Upper lobe of right lung (tissue), 1 donor: Measurements from ENCODE around the gene TAF15. TPM values are rescaled to one million over a fixed set of nuclear protein-coding genes. Genes with fewer than 3 reads are reported as not detected.

ENCODE experiments used
- ATAC-seq: fragments of 200-7000 bp; cut with Tn5 transposase; one replicate; pipeline ENCODE4 v1.9.1; 2020; ENCODE audit warnings: mild to moderate bottlenecking, moderate library complexity
- DNase-seq: peaks from one replicate; pipeline ENCODE4 v3.0.0-alpha.2; 2020
- H3K27ac ChIP-seq: fragments of 200-600 bp; one replicate; pipeline ENCODE4 v1.8.0; 2022
- H3K27me3 ChIP-seq: fragments of 200-600 bp; one replicate; pipeline ENCODE4 v1.8.0; 2022; ENCODE audit warnings: mild to moderate bottlenecking
- H3K36me3 ChIP-seq: fragments of 200-600 bp; one replicate; pipeline ENCODE4 v1.8.0; 2022
- H3K4me1 ChIP-seq: fragments of 200-600 bp; one replicate; pipeline ENCODE4 v1.8.0; 2022
- H3K4me3 ChIP-seq: fragments of 200-600 bp; one replicate; pipeline ENCODE4 v1.8.0; 2022; ENCODE audit warnings: mild to moderate bottlenecking
- H3K9me3 ChIP-seq: fragments of 200-600 bp; one replicate; pipeline ENCODE4 v1.8.0; 2022
- intact Hi-C: fragments of 100-400 bp; cut with DNase I; formaldehyde crosslinking; loops from one replicate; pipeline ENCODE4 v1.11.0; 2022
- long read RNA-seq: library from polyadenylated mRNA; unstranded; transcript quantifications from one replicate; pipeline ENCODE4 v2.0.0, GENCODE V29; 2021
- total RNA-seq: library from RNA; stranded (reverse); fragmentation: NEBNext Ultra II Directional; extraction: Animal tissue kit (Norgen Biotek cat#: 25700); gene quantifications from one replicate; pipeline ENCODE4 v1.2.1, GENCODE V29; 2021
- TF ChIP-seq, protein P1 (sequence below): fragments of 200-600 bp; IDR thresholded peaks from one replicate; pipeline ENCODE4 v1.8.0; 2022; ENCODE audit warnings: antibody characterized with exemption
- donor health status: DM: no; HTN: yes; CAD: no; lungs with severe emphysema.

Gene TAF15
- 142 TPM for total RNA-seq
- long read RNA-seq, partial matches to known transcripts = 1 of 9 reads
- long read RNA-seq, other reads (novel, unspliced or antisense) = 6 of 9 reads

DNA sequence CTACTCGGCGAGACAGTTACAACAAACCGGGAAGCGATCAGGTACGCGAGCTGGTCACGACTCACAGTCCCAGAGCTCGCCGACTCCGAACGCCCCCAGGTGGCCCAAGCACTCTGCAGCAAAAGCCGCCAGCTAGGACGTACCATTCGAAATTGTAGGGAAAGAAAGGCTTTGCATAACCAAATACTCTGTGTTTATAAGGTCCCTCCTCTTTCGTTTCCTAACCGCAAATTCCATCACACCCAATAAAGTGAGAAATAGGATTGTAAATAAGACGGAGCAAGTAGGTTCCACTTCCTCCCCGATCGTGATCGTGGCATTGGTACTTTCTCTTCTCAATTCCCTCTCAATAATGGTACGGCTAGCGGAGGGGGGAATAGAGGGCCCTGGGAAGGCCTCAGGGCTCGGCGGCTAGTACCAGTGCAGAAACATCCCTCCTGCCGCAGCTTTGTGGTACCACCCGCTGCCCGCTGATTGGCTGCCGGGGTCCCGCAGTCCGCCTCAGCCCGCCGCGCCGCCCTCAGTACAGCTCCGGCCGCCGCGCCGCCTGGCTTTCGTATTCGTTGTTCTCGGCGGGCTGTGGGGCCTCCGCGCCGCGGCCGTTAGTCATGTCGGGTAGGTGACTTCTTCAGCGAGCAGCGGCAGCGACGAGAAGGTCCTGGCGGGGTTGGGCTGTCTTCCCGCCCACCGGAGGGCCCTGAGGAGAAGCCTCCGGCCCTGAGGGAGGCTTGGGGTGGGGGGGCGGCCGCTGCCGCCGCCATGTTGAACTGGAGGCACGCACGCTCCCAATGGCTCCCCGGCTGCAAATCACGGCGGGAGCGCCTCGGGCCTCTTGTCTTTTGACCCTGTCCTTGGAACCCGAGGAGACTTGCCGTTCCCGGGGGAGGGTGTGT lies at the start of gene TAF15:
TAF15 (plus strand) TSS at position 523 of the 893 bp plus-strand sequence; CDS start at position 609, 86 bp downstream.
- TF ChIP-seq, protein P1, sequence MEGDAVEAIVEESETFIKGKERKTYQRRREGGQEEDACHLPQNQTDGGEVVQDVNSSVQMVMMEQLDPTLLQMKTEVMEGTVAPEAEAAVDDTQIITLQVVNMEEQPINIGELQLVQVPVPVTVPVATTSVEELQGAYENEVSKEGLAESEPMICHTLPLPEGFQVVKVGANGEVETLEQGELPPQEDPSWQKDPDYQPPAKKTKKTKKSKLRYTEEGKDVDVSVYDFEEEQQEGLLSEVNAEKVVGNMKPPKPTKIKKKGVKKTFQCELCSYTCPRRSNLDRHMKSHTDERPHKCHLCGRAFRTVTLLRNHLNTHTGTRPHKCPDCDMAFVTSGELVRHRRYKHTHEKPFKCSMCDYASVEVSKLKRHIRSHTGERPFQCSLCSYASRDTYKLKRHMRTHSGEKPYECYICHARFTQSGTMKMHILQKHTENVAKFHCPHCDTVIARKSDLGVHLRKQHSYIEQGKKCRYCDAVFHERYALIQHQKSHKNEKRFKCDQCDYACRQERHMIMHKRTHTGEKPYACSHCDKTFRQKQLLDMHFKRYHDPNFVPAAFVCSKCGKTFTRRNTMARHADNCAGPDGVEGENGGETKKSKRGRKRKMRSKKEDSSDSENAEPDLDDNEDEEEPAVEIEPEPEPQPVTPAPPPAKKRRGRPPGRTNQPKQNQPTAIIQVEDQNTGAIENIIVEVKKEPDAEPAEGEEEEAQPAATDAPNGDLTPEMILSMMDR = peak; percentile 65

DNA sequence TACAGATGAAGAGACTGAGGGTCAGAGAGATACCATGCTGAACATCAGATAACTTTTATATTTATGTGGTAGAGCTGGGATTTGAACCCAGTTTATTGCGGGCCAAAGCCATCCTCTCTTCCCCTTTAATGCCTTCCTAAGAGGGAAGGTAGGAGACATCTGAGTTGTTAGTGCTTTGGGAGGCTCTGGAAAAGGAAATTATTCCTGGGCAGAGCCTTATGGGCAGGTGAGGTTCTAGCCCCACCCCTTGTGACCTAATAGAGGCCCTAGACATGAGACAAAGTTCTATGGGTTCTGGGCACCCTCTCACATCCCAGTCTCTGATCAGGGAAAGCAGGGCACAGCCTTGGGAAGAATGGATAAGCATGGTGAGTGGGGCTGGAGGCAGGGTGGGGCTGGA lies 48.7 kb upstream of the TAF15 start, which contains the start of gene C17orf50:
C17orf50 (plus strand) TSS at position 301 of the 400 bp plus-strand sequence; CDS start at position 356, 55 bp downstream.
- ATAC-seq (no peak), DNase-seq (no peak)
- Histone ChIP-seq H3K9me3 (no peaks in the 10 kb centered on the region), H3K27me3 (no peaks in the 10 kb centered on the region), H3K4me3 (no peak within 1 kb of the TSS), H3K36me3 (no peaks in the 10 kb centered on the region), H3K4me1 (peaks cover 5% of the 10 kb centered on the region), H3K27ac (no peak within 1 kb of the TSS)
- TF ChIP-seq, protein P1 = no peak
- intact Hi-C loops = no loop called here

More for the DNA sequence above, at the start of gene TAF15:
- no peaks in the 10 kb centered on the region for H3K9me3 ChIP-seq
- intact Hi-C loops = loop anchor here (5.0 kb wide), 1 partner anchor 42 kb away; no protein-coding TSS in a partner anchor
- peak within 1 kb of the TSS; percentile 77 for H3K4me3 ChIP-seq
- ATAC-seq (peak; percentile 98), DNase-seq (peak; percentile 97)
- H3K27ac ChIP-seq = peak within 1 kb of the TSS; percentile 91
- H3K4me1 ChIP-seq = peaks cover 47% of the 10 kb centered on the region
- no peaks in the 10 kb centered on the region for H3K36me3 ChIP-seq
- no peaks in the 10 kb centered on the region for H3K27me3 ChIP-seq

DNA sequence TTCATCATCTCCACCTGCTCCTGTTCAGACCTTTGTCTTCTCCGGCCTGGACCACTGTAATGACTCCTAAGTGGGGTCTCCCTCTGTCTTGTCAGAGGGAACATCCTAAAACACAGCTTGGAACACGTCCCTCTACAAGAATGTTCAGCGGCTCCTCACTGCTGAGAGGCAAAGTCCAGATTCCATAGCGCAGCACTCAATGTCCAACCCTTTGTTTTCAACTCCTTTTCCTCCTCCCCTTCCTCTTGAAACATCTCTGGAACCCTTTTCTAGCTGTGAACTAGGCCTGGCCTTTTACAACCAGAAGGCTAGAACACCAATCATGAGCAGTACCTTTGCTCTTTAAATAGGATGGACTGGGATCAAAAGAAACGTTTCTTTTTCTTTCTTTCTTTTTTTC lies 47.7 kb upstream of the TAF15 start:
- Histone ChIP-seq H3K27ac (no peak overlapping the region), H3K27me3 (no peaks in the 10 kb centered on the region), H3K4me1 (peaks cover 5% of the 10 kb centered on the region), H3K4me3 (no peak overlapping the region), H3K36me3 (no peaks in the 10 kb centered on the region), H3K9me3 (no peaks in the 10 kb centered on the region)
- no peak for DNase-seq
- intact Hi-C loops = no loop called here
- ATAC-seq = no peak
- TF ChIP-seq, protein P1 = no peak

DNA sequence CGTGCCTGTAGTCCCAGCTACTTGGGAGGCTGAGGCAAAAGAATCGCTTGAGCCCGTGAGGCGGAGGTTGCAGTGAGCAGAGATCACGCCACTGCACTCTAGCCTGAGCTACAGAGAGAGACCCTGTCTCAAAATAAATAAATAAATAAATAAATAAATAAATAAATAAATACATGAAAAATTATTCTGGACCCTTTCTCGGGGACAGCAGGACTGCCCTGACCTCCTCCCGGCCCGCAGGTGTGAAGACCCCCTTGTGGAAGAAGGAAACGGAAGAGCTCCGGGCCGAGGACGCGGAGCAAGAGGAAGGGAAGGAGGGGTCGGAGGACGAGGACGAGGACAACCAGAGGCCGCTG lies 45.5 kb upstream of the TAF15 start:
- Histone ChIP-seq H3K36me3 (no peaks in the 10 kb centered on the region), H3K9me3 (no peaks in the 10 kb centered on the region), H3K27me3 (no peaks in the 10 kb centered on the region), H3K4me1 (peaks cover 5% of the 10 kb centered on the region), H3K27ac (no peak overlapping the region), H3K4me3 (peak overlapping the region; percentile 59)
- ATAC-seq (no peak), DNase-seq (no peak)
- TF ChIP-seq, protein P1 = no peak
- intact Hi-C loops = no loop called here

DNA sequence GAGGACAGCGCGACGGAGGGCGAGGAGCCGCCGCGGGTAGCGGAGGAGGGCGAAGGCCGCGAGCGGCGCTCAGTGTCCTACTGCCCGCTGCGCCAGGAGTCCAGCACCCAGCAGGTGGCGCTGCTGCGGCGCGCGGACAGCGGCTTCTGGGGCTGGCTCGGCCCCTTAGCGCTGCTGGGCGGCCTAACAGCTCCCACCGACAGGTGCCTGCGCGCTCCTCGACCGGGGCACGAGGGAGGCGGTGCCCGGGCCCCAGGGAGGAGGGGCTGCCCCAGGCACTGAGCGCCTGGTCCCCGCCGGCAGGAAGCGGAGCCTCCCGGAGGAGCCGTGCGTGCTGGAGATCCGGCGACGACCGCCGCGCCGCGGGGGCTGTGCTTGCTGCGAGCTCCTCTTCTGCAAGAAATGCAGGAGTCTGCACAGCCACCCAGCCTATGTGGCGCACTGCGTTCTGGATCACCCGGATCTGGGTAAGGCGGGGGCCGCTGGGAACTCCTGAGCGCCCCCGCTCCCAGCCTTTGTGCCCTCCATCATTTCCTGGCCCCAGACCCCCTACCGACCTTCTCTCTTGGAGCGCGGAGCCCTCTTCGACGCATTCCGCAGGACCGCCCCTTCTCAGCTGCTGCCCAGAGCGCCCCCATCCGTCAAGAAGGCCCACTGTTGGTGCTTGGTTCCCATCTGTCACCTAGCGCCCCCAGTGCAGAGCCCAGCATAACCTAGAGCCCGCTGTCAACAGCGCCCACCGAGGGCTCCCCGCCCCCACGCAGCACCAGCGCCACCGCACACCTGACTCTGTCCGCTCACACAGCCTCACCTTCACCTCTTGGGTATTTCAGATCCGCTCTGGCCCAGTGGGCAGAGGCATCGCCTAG lies 44.9 kb upstream of the TAF15 start:
- Histone ChIP-seq H3K4me3 (peak overlapping the region; percentile 59), H3K27me3 (no peaks in the 10 kb centered on the region), H3K36me3 (no peaks in the 10 kb centered on the region), H3K27ac (no peak overlapping the region), H3K9me3 (no peaks in the 10 kb centered on the region), H3K4me1 (peaks cover 5% of the 10 kb centered on the region)
- intact Hi-C loops = no loop called here
- peak; percentile 95 for DNase-seq
- ATAC-seq = peak; percentile 97
- TF ChIP-seq, protein P1 = peak; percentile 95
